AG09319 (cell line): ENCODE results near the gene SMG1.

Source experiments
- DNase-seq: peaks from one replicate; pipeline ENCODE4 v3.0.0-alpha.2; 2010; ENCODE audit warnings: low read depth; ENCODE audit errors: extremely low read depth
- CTCF ChIP-seq: IDR thresholded peaks from 2 replicates; pipeline ENCODE4 v1.5.1; 2011; ENCODE audit warnings: low read depth, mild to moderate bottlenecking, inconsistent platforms, low read length, moderate library complexity

SMG1 gene

DNA sequence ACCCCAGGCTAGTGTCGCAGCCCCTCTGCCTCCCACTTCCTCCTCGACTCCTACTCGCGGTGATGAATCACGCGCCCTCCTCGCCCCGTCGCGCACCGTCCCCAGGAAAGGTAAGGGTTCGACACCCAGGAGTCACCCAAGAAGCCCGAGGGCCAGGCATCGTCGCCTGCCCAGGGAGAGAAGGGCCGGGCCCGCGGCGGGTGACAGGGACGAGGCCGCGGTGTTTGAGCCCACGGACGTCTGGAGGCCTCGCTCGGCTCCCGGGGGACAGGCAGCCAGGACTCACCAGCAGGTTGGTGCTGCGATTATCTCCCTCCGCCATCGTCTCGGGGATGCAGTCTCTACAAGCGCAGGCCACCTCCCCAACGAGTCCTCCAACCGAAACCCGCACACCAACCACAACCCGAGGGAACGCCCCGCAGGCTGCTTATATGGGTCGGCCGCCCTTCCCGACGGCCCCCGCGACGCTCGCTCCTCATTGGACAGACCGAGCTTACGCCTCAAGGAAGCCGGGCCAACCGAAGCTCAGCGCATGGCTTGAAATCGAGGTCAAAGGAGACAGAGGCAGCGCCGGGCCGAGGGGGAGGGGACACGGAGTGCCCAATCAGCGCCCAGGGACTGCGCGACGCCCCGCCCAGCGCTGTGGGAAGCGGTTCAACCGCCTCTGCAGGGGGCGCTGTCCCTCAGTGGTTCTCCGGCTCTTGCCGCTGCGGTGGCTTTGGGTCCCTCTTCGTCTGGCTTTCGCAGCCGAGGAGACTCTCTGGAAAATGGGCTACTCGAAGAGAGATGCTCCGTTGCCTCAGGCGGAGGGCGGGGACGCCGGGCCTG is 124.8 kb downstream of the SMG1 start, which contains the start of gene ARL6IP1:
ARL6IP1 (minus strand) TSS at position 405 of the 828 bp plus-strand sequence; CDS start at position 322, 83 bp downstream.
- peak; percentile 99 for DNase-seq
- peak; percentile 91 for TF ChIP-seq CTCF

- TF ChIP-seq CTCF: no peak
- DNase-seq: no peak
Measured at GRCh38 chr16:18800775-18801144, 125.4 kb downstream of the SMG1 start.

DNA sequence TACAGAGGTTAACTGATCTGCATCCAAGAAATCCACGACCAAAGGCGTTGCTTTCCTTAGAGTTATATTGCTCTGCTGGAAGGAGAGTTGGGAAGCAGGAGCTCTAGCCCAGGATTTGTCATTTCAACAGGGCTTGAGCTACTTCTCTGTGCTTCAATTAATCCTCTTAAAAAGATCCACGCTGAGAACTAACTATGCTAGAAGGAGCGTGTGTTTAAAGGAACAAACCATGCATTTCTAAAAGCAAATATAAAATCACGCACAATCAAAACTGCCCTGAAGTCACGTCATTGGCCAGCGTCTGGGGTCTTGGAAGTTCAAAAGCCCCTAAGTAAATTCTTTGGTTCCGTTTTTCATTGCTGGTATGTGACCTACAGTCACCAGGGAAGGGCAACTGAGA is 125.9 kb downstream of the SMG1 start:
- DNase-seq: no peak
- no peak for TF ChIP-seq CTCF

- no peak for TF ChIP-seq CTCF
- no peak for DNase-seq
Measured at GRCh38 chr16:18799500-18799899, 126.7 kb downstream of the SMG1 start.

DNA sequence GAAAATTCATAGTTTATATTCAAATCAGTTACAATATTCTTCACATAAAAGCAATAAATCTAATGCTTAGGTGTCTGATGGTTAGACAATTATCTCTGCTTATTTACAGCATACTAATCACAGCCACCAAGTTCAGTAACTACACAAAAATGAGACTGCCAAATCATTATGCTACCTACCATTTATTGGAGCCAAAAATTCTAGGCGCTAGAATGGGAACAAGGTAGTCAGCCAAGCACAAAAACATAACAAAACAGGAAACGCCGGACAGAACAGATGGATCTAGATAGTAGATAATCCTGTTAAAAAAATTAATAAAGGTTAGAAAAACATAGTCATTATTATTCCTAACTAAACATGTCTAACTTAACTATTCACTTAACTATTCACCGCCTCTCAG is 128.5 kb downstream of the SMG1 start:
- DNase-seq: no peak
- TF ChIP-seq CTCF: no peak

- no peak for DNase-seq
- no peak for TF ChIP-seq CTCF
Measured at GRCh38 chr16:18796377-18796776, 129.8 kb downstream of the SMG1 start.

DNA sequence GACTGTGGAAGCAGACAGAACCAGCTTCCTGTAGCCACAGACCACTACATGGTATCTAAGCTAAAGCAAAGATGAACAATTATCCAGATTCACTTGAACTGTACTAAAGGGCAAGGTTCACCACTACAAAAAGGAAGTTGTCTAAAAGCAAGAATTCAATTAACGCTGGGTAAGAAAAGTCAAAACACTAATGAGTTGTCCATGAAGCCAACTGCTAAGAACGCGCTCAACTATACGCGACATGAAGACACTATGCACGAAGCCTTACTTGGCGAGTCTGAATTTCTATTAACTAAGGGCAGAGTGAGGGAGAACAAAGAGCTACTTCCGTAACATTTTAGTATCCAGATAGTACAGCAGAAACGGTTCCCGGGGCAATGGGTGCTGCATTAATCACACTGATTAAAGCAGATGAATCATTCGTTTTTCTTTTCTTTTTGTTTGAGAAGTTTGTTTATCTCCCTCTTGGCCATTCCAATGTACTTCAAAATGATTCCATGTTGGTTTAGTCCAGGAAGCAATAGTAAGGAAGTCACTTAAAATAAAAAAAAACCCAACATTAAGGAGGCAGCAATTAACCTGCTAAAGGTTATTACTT is 133.3 kb downstream of the SMG1 start:
- no peak for TF ChIP-seq CTCF
- no peak for DNase-seq
